IPS-18a (cell line): ENCODE data around the gene CNTROB.

ENCODE experiments used
- H3K27ac ChIP-seq: one replicate; pipeline ENCODE4 v1.5.1; 2013; ENCODE audit warnings: low read length
- H3K27me3 ChIP-seq: one replicate; pipeline ENCODE4 v1.6.1; 2013; ENCODE audit warnings: mild to moderate bottlenecking, low read length; ENCODE audit not compliant: control insufficient read depth, insufficient read depth
- H3K36me3 ChIP-seq: one replicate; pipeline ENCODE4 v1.6.1; 2013; ENCODE audit warnings: low read depth, low read length; ENCODE audit not compliant: control insufficient read depth
- H3K4me1 ChIP-seq: one replicate; pipeline ENCODE4 v1.6.1; 2013; ENCODE audit warnings: low read depth, low read length; ENCODE audit not compliant: control insufficient read depth
- H3K4me3 ChIP-seq: one replicate; pipeline ENCODE4 v1.5.1; 2013; ENCODE audit warnings: low read length
- H3K9ac ChIP-seq: one replicate; pipeline ENCODE4 v1.6.1; 2013; ENCODE audit warnings: mild to moderate bottlenecking, low read length, moderate library complexity
- H3K9me3 ChIP-seq: one replicate; pipeline ENCODE4 v1.6.1; 2013; ENCODE audit warnings: low read depth, low read length; ENCODE audit not compliant: control insufficient read depth

The CNTROB gene

DNA sequence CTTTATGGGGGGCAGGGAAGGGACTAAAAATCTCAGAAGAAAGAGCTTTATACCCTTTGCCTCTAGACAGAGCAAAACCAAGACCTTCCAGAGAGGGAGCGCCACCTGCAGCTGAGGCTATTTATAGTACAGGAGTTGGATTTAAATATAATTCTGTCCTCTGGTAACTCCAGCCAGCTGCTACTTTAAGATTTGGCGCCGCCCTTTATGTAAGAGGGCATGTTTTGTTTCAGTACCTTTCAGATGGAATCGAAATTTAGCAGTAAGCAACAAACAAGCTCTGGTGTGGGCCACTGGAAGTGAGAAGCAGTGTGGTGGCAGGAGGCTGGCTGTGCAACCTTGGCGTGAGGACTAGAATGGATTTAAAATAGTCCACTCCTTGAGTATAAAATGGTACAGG lies 65.2 kb downstream of the CNTROB start:
- Histone ChIP-seq H3K9ac (no peak overlapping the region), H3K9me3 (no peaks in the 10 kb centered on the region), H3K36me3 (no peaks in the 10 kb centered on the region), H3K27ac (no peak overlapping the region), H3K4me3 (no peak overlapping the region), H3K27me3 (no peaks in the 10 kb centered on the region), H3K4me1 (no peaks in the 10 kb centered on the region)
